ENCODE data around the gene TFAP2D.
A peak's percentile ranks its signal among the peaks of the same experiment; 100 is the strongest.

TFAP2D gene

DNA sequence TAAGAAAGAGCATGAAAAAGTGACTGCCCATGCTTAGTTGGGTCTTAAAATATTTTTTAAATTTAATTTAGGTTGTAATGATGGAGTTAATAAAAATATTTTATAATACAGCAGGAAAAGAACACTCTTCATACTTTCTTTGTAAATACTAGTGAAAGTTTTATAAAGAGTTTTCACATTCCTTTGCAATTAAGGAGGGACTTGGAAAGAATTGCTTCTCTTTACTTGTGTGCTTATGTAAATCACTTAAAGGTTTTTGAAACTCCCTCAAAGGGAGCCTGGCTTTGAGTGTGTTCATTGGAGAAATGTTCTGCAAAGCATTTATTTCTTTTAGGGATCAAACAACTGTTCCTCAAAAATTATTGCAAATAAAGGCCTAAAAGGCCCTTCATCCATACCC, 93.7 kb downstream of the TFAP2D start:
- Histone ChIP-seq H3K27ac (ENCODE audit: extremely low read depth, low read depth, low read length) (no peak overlapping the region), H3K9me3 (ENCODE audit: control insufficient read depth, insufficient read depth, low read depth, low read length) (no peaks in the 10 kb centered on the region), H3K4me3 (ENCODE audit: low read depth, low read length) (no peak overlapping the region), H3K36me3 (ENCODE audit: control insufficient read depth in 2 of 2, insufficient read depth in 1 of 2, low read length in 2 of 2) (no peaks in the 10 kb centered on the region), H3K4me1 (ENCODE audit: control insufficient read depth, insufficient read depth, low read length) (no peaks in the 10 kb centered on the region)
- CTCF ChIA-PET: no interaction called here
- TF ChIP-seq ZNF404 (tag by site-specific recombination; IDR thresholded peaks at IDR 0.05) (no peak), GLI4 (tag by site-specific recombination; IDR thresholded peaks at IDR 0.05) (no peak), ZNF19 (tag by site-specific recombination; IDR thresholded peaks at IDR 0.05; ENCODE audit: low read depth) (no peak), ZNF654 (tag by site-specific recombination; IDR thresholded peaks at IDR 0.05; ENCODE audit: low read depth) (no peak), ZNF837 (tag by site-specific recombination; IDR thresholded peaks at IDR 0.05) (no peak), TRIM28 (IDR thresholded peaks at IDR 0.05; ENCODE audit: borderline replicate concordance, low read length) (no peak), ZXDB (tag by site-specific recombination; IDR thresholded peaks at IDR 0.05) (no peak), BCL11B (tag by site-specific recombination; IDR thresholded peaks at IDR 0.05; ENCODE audit: low read depth) (no peak), MZF1 (tag by site-specific recombination; IDR thresholded peaks at IDR 0.05; ENCODE audit: borderline replicate concordance) (no peak), ZNF549 (tag by site-specific recombination; IDR thresholded peaks at IDR 0.05) (no peak), ZNF366 (tag by site-specific recombination; conservative IDR thresholded peaks at IDR 0.05) (no peak), YY1 (tag by site-specific recombination; IDR thresholded peaks at IDR 0.05) (no peak), ZSCAN30 (tag by site-specific recombination; IDR thresholded peaks at IDR 0.05) (no peak), ZNF560 (tag by site-specific recombination; IDR thresholded peaks at IDR 0.05; ENCODE audit: borderline replicate concordance) (no peak), ZNF610 (tag by site-specific recombination; IDR thresholded peaks at IDR 0.05; ENCODE audit: borderline replicate concordance) (no peak), ZNF391 (tag by site-specific recombination; IDR thresholded peaks at IDR 0.05; ENCODE audit: borderline replicate concordance, low read depth) (no peak), ZBTB7A (tag by site-specific recombination; IDR thresholded peaks at IDR 0.05; ENCODE audit: low read depth) (no peak), ZNF544 (tag by site-specific recombination; IDR thresholded peaks at IDR 0.05) (no peak)
- TF ChIP-seq, protein P1, sequence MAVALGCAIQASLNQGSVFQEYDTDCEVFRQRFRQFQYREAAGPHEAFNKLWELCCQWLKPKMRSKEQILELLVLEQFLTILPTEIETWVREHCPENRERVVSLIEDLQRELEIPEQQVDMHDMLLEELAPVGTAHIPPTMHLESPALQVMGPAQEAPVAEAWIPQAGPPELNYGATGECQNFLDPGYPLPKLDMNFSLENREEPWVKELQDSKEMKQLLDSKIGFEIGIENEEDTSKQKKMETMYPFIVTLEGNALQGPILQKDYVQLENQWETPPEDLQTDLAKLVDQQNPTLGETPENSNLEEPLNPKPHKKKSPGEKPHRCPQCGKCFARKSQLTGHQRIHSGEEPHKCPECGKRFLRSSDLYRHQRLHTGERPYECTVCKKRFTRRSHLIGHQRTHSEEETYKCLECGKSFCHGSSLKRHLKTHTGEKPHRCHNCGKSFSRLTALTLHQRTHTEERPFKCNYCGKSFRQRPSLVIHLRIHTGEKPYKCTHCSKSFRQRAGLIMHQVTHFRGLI (tag by site-specific recombination; IDR thresholded peaks at IDR 0.05): no peak
- POLR2A ChIA-PET: no interaction called here

DNA sequence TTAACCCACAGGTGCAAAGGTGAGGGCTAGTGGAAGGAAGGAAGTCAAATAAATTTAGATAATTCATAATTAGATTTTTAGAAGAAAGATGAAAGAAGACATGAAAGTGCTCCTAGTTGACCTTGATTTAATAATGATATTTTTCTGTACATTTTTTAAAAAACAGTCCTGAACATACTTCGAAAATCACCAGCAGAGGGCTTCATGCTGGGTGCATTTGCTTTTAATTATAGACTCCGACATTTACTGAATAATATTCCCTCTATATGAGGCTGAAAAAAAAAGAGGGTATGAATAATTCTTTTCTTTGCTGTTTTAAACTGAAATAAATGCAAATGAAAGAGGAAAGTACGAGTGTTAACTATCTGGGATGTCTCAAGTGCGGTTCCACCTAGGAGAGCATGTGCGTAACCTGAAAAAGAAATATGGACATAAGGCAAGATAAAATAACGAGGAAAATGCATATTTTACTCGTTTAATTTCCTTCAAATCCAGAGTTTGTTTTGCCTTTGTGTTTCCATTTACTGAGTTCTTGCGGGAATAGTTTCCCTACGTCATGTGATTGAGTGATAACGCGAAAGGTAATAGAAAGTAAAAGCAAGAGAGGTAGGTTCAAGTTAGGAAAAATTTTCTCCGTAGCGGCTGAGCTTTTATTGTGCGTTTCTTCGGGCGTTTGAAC, 102.2 kb downstream of the TFAP2D start:
- H3K4me3 ChIP-seq (ENCODE audit: low read depth, low read length): peak overlapping the region; percentile 45
- H3K9me3 ChIP-seq (ENCODE audit: control insufficient read depth, insufficient read depth, low read depth, low read length): no peaks in the 10 kb centered on the region; the same call in 1 of the 2 replicates
- H3K36me3 ChIP-seq (ENCODE audit: control insufficient read depth in 2 of 2, insufficient read depth in 1 of 2, low read length in 2 of 2): no peaks in the 10 kb centered on the region
- no peak for TF ChIP-seq ZNF292 (tag by site-specific recombination; IDR thresholded peaks at IDR 0.05; ENCODE audit: borderline replicate concordance, low read depth)
- TF ChIP-seq, protein P2, sequence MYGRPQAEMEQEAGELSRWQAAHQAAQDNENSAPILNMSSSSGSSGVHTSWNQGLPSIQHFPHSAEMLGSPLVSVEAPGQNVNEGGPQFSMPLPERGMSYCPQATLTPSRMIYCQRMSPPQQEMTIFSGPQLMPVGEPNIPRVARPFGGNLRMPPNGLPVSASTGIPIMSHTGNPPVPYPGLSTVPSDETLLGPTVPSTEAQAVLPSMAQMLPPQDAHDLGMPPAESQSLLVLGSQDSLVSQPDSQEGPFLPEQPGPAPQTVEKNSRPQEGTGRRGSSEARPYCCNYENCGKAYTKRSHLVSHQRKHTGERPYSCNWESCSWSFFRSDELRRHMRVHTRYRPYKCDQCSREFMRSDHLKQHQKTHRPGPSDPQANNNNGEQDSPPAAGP (tag by site-specific recombination; IDR thresholded peaks at IDR 0.05): no peak
- TF ChIP-seq PRDM1 (tag by site-specific recombination; IDR thresholded peaks at IDR 0.05): 0 out of 2 replicates have a peak, but pooled peaks have one; percentile 9
- TF ChIP-seq, protein P3, sequence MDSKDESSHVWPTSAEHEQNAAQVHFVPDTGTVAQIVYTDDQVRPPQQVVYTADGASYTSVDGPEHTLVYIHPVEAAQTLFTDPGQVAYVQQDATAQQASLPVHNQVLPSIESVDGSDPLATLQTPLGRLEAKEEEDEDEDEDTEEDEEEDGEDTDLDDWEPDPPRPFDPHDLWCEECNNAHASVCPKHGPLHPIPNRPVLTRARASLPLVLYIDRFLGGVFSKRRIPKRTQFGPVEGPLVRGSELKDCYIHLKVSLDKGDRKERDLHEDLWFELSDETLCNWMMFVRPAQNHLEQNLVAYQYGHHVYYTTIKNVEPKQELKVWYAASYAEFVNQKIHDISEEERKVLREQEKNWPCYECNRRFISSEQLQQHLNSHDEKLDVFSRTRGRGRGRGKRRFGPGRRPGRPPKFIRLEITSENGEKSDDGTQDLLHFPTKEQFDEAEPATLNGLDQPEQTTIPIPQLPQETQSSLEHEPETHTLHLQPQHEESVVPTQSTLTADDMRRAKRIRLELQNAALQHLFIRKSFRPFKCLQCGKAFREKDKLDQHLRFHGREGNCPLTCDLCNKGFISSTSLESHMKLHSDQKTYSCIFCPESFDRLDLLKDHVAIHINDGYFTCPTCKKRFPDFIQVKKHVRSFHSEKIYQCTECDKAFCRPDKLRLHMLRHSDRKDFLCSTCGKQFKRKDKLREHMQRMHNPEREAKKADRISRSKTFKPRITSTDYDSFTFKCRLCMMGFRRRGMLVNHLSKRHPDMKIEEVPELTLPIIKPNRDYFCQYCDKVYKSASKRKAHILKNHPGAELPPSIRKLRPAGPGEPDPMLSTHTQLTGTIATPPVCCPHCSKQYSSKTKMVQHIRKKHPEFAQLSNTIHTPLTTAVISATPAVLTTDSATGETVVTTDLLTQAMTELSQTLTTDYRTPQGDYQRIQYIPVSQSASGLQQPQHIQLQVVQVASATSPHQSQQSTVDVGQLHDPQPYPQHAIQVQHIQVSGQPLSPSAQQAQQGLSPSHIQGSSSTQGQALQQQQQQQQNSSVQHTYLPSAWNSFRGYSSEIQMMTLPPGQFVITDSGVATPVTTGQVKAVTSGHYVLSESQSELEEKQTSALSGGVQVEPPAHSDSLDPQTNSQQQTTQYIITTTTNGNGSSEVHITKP (tag by site-specific recombination; IDR thresholded peaks at IDR 0.05): peak; percentile 43; the same call in 1 of the 2 replicates
- TF ChIP-seq, protein P4, sequence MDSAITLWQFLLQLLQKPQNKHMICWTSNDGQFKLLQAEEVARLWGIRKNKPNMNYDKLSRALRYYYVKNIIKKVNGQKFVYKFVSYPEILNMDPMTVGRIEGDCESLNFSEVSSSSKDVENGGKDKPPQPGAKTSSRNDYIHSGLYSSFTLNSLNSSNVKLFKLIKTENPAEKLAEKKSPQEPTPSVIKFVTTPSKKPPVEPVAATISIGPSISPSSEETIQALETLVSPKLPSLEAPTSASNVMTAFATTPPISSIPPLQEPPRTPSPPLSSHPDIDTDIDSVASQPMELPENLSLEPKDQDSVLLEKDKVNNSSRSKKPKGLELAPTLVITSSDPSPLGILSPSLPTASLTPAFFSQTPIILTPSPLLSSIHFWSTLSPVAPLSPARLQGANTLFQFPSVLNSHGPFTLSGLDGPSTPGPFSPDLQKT (IDR thresholded peaks at IDR 0.05; ENCODE audit: borderline replicate concordance, low read depth, low read length): no peak
- TF ChIP-seq ZNF140 (tag by site-specific recombination; IDR thresholded peaks at IDR 0.05): no peak
- POLR2A ChIA-PET: no interaction called here
- CTCF ChIA-PET: interaction anchor here (0.5 to 1.0 kb wide), 9 partner anchors 14 to 1206 kb away, joined by 3 to 5 read pairs (median 3); no protein-coding TSS in a partner anchor
- no peak overlapping the region for H3K27ac ChIP-seq (ENCODE audit: extremely low read depth, low read depth, low read length)
- H3K4me1 ChIP-seq (ENCODE audit: control insufficient read depth, insufficient read depth, low read length): no peaks in the 10 kb centered on the region
